Testis (tissue), 2 donors: ENCODE data around the gene NPR2.

Source experiments
- CTCF ChIP-seq, 3 experiments: fragments of 450-650 bp in 2 of 3; fragments of 200-600 bp in 1 of 3; sonication (generic) in 1 of 3; IDR thresholded peaks; one replicate each; pipeline ENCODE4 v1.5.1; 2016 to 2019; ENCODE audit warnings: antibody characterized with exemption in 3 of 3, mild to moderate bottlenecking in 2 of 3, moderate library complexity in 1 of 3
- POLR2A ChIP-seq: fragments of 450-650 bp; IDR thresholded peaks from one replicate; pipeline ENCODE4 v1.6.1; 2017; ENCODE audit warnings: antibody characterized with exemption, mild to moderate bottlenecking, moderate library complexity

GRCh38 chr9:35834260-35835215, 43.1 kb downstream of the NPR2 start:
- TF ChIP-seq CTCF (IDR thresholded peaks at IDR 0.05) = no peak
- no peak for TF ChIP-seq POLR2A
